Ramos (cell line): Measurements from ENCODE around the gene PRKG1.
"Not testable (repeated sequence)": the region's sequence is repeated elsewhere in the genome, so short reads cannot be mapped to it uniquely, and the experiment has no call there.

ENCODE experiments used
- in situ Hi-C: fragments of 300-500 bp; cut with MboI; formaldehyde crosslinking; loops from one replicate; pipeline ENCODE4 v1.14.3; 2022; ENCODE audit warnings: low sequenced_read_pairs; ENCODE audit not compliant: unreplicated experiment

The PRKG1 gene

GRCh38 chr10:51663086-51663485 lies 588.8 kb downstream of the PRKG1 start:
- in situ Hi-C loops: no loop called here

DNA sequence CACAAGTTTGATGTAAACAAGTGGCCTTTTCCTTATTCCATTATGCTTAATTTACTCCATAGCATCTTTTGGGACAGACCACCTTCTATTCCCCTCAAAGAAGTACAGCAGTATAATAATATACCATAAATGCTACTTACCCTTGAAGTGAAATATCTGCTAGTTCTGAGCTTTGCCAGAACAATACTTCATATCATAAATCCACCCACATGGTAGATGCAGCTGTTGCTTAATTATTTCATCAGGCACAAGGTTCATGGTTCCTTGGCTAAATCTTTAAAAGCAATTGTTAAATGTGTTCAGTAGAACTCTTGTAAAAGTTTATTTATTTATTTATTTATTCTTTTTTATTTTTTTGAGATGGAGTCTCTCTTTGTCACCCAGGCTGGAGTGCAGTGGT lies 592.2 kb downstream of the PRKG1 start:
- in situ Hi-C loops: no loop called here

- in situ Hi-C loops: no loop called here
Observed at GRCh38 chr10:51667678-51668335, 593.5 kb downstream of the PRKG1 start.

GRCh38 chr10:51668336-51668689 lies 594.0 kb downstream of the PRKG1 start:
- in situ Hi-C loops: no loop called here

DNA sequence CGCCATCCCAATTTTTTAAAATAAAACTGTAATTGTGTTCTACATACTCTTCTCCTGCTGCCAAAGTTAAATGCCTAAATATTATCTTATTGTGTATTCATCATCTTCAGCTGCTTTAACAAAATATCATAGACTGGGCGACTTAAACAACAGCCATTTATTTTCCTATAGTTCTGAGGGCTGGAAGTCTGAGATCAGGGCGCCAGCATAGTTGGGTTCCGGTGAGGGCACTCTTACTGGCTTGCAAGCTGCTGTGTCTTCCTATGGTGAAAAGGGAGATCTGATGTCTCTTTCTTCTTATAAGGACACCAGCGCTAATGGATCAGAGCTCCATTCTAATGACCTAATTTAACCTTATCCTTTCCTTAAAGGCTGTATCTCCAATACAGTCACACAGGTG lies 594.8 kb downstream of the PRKG1 start:
- in situ Hi-C loops: no loop called here

GRCh38 chr10:51672039-51672535 lies 597.8 kb downstream of the PRKG1 start:
- in situ Hi-C loops: no loop called here

DNA sequence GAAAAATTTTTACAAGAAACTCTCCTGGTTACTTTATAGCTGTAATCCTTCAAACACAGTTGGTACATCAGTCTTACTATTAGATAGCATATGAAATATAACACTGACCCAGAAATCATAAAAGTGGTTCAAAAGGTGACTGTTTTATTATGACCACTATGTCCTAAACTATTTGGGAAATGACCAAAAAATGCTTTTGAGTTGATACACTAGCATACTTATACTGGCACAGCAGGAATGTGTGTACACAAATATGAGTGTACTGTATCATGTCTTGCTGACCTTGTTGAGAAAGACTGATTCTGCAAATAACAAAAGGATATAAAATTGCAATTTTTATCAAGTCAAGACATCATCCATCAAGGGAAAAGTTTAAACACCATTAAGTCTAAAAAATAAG lies 600.8 kb downstream of the PRKG1 start:
- in situ Hi-C loops: no loop called here

GRCh38 chr10:51679841-51680240 lies 605.6 kb downstream of the PRKG1 start:
- in situ Hi-C loops: no loop called here

DNA sequence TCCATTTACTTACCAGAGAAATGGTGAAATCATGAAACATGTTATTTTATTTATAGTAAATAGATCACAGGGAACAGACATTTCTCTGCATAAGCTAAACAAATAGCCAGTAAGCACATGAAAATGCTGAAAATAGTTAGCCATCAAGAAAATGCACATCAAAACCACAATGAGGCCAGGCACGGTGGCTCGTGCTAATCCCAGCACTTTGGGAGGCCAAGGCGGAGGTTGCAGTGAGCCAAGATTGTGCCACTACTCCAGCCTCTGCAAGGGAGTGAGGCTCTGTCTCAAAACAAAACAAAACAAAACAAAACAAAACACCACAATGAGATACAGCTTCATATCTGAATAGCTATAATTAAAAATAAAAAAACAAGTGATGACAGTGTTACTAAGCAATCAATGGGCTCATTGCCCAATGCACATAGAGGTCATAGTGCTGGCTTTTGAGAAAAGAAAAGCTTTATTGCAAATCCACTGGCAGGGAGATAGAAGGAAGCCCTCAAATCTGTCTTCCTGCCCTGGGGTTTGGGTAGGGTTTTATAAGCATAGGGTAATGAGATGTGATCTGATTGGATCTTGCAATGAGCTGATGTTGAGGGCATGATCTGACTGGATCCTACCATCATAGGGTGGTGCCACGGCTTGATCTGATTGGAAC lies 608.9 kb downstream of the PRKG1 start:
- in situ Hi-C loops: no loop called here

DNA sequence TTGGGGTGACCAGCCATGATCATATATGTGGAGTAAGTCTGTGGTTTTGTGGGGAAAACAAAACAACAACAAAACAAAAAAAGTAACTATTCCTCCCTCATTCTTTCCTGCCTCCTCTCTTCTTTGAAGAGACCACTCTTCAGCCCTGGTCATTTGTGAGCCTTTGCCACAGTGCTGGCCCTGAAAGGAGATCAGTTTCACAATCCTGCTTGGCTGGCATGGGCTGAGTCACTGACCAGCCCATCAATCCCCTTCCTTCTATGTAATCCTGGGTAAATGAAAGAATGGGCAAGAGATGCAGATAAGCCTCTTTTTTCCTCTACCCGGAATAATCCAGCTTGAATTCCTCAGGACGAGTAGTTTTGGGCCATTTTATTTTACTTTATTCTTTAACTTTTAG lies 611.5 kb downstream of the PRKG1 start:
- in situ Hi-C loops: no loop called here

DNA sequence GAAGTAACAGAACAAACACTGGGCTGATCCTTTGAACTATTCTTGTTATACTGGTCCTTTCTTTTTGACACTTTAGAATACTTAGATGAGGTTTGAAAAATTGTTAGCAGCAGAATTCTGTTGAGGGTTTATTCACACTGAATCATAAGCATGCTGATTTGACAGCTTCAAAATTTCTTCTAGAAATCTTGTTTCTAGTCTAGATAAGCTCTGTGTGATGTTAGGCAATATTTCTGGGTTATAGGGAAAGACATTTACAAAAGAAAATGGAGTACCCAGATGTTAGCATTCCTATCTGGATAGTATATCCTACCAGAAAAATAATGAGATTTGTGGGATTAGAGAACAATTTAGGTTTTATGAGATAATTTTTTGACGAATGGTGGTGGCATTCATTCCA lies 613.0 kb downstream of the PRKG1 start:
- in situ Hi-C loops: no loop called here

DNA sequence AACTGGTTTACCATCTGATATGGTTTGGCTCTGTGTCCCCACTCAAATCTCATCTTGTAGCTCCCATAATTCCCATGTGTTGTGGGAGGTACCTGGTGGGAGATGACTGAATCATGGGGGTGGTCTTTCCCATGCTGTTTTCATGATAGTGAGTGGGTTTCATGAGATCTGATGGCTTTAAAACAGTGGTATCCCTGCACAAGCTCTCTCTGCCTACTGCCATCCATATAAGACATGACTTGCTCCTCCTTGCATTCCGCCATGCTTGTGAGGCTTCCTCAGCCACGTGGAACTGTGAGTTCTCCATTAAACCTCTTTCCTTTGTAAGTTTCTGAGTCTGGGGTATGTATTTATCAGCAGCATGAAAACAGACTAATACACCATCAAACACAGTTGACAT lies 614.5 kb downstream of the PRKG1 start:
- in situ Hi-C loops: not testable (repeated sequence)

- in situ Hi-C loops: no loop called here
Observed at GRCh38 chr10:51689536-51689935, 615.2 kb downstream of the PRKG1 start.

- in situ Hi-C loops: no loop called here
Observed at GRCh38 chr10:51691135-51691534, 616.8 kb downstream of the PRKG1 start.

GRCh38 chr10:51694086-51694768 lies 619.9 kb downstream of the PRKG1 start:
- in situ Hi-C loops: no loop called here

DNA sequence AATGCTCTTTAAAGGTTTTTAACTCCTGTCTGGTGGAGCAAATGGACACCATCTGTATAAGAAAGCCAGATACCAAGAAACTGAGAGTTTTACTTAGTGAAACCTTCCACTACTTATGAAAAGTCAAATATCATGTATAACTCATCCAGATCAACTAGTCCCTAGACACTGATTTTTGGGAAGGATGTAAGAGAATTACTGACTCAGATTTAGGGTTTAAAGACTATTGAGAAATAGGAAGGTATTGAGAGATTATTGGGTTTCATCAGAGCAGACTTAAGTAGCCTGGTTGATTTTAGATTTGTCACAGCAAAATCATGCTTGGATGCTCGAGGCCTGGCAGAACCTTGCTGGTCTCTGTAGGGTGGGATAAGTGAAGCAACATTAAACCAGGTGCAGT lies 622.0 kb downstream of the PRKG1 start:
- in situ Hi-C loops: no loop called here

- in situ Hi-C loops: no loop called here
Observed at GRCh38 chr10:51698473-51699063, 624.3 kb downstream of the PRKG1 start.

DNA sequence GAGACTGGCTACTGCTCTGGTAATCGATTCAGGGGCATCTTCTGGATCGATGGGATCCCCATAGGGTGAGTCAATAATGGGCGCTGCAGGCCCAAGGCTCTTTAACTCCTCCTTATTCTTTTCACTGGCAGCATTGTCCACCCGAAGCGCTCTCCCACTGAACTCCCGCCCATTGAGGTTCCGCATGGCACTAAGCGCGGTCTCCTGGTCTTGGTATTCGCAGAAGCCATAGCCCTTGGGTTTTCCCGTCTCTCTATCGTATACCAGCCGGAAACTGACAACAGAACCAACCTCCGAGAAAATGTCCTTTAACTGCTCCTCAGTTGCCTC lies 624.8 kb downstream of the PRKG1 start:
- in situ Hi-C loops: no loop called here

GRCh38 chr10:51699475-51700227 lies 625.4 kb downstream of the PRKG1 start, which contains the start of gene CSTF2T:
CSTF2T (minus strand) TSS chr10:51699595; CDS start chr10:51699549, 46 bp downstream.
- in situ Hi-C loops: no loop called here

DNA sequence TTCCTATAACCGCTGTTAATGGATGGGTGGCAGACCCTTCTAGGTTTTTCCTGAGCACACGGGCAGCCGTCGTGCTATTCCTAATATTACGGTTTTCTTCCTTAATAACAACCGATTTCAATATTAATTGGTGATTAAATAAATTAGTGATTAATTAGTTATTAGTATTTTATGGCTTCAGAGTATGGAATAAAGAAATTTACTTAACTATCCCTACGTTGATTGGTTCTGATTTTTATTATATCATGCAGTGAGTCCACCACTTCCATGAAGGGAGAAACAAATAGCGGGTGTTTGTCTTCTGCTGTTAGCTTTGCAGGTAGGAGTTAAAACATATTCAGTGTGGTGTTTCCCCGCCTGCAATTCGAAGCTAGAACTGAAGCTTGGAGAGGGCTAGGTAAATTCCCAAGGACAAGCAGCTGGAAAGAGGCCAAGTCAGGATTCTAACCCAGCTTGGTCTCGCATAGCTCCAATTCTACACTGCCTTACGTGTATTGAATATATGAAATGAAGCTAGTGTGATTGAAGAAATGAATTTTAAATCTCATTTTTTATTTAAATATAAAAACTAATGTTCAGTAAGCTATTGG lies 626.0 kb downstream of the PRKG1 start:
- in situ Hi-C loops: no loop called here
